H1 (cell line): ENCODE measurements around the gene PSMD5. TPM values are rescaled to one million over a fixed set of nuclear protein-coding genes. Genes with fewer than 3 reads are reported as not detected.

Source experiments
- CTCF ChIA-PET: fragments of 300-600 bp; sonication (Branson Sonifier 250); formaldehyde crosslinking; loops from one replicate; lab custom pipeline; 2021; ENCODE audit not compliant: partially characterized antibody; lab: Charles Lee
- POLR2A ChIA-PET: fragments of 300-600 bp; sonication (Branson Sonifier 250); formaldehyde crosslinking; loops from one replicate; lab custom pipeline; 2021; ENCODE audit warnings: inconsistent platforms; ENCODE audit not compliant: partially characterized antibody; lab: Charles Lee
- DNase-seq, 2 experiments: peaks; one replicate each; pipeline versions ENCODE4 v3.0.0 to v3.0.0-alpha.2; 2010 to 2022; ENCODE audit warnings: low spot score in 2 of 2, low read depth in 1 of 2, mixed read lengths in 1 of 2
- FAIRE-seq: peaks from 2 replicates; lab custom pipeline; 2011; peaks lifted over from hg19 to GRCh38; lab: Jason Lieb, UNC
- H2AFZ ChIP-seq: 2 replicates; pipeline ENCODE4 v1.8.1; 2012; ENCODE audit warnings: low read length, inconsistent platforms
- H2AK5ac ChIP-seq: 2 replicates; pipeline ENCODE4 v1.6.1; 2013; ENCODE audit warnings: low read depth, low read length
- H2BK120ac ChIP-seq: replicated peaks from 2 replicates; pipeline ENCODE3; 2013; ENCODE audit warnings: low read depth, low read length, inconsistent platforms
- H2BK12ac ChIP-seq: 2 replicates; pipeline ENCODE4 v1.6.1; 2013; ENCODE audit warnings: low read depth, low read length
- H2BK15ac ChIP-seq: 2 replicates; pipeline ENCODE4 v1.6.1; 2013; ENCODE audit warnings: low read length
- H2BK20ac ChIP-seq: 2 replicates; pipeline ENCODE4 v1.6.1; 2013; ENCODE audit warnings: low read length
- H2BK5ac ChIP-seq: 2 replicates; pipeline ENCODE4 v1.6.1; 2013; ENCODE audit warnings: low read depth, low read length
- H3K14ac ChIP-seq: 2 replicates; pipeline ENCODE4 v1.6.1; 2013; ENCODE audit warnings: inconsistent platforms; ENCODE audit not compliant: insufficient read length
- H3K18ac ChIP-seq: 2 replicates; pipeline ENCODE4 v1.6.1; 2013; ENCODE audit warnings: low read length; ENCODE audit errors: extremely low read depth
- H3K23ac ChIP-seq: 2 replicates; pipeline ENCODE4 v1.6.1; 2013; ENCODE audit warnings: inconsistent platforms; ENCODE audit not compliant: insufficient read length
- H3K23me2 ChIP-seq: 2 replicates; pipeline ENCODE4 v1.6.1; 2013; ENCODE audit warnings: low read depth, low read length
- H3K27ac ChIP-seq: 2 replicates; pipeline ENCODE4 v1.6.1; 2011; ENCODE audit warnings: low read depth, low read length, inconsistent platforms
- H3K27me3 ChIP-seq, 4 experiments: replicated peaks in 1 of 4; 1 replicate in 1 of 4; 2 replicates in 3 of 4; pipeline versions ENCODE4 v1.6.1 to v1.8.1; 2011 to 2013; ENCODE audit warnings: low read length in 3 of 4, mild to moderate bottlenecking in 3 of 4, inconsistent platforms in 2 of 4, mixed read lengths in 2 of 4, moderate library complexity in 1 of 4; ENCODE audit not compliant: control insufficient read depth in 3 of 4, insufficient read depth in 3 of 4; ENCODE audit errors: extremely low read depth in 1 of 4
- H3K36me3 ChIP-seq, 4 experiments: 2 replicates each; pipeline versions ENCODE4 v1.6.1 to v1.8.1; 2011 to 2013; ENCODE audit warnings: mild to moderate bottlenecking in 4 of 4, low read length in 3 of 4, moderate library complexity in 2 of 4, control low read depth in 1 of 4, inconsistent platforms in 1 of 4; ENCODE audit not compliant: insufficient read depth in 4 of 4, control insufficient read depth in 2 of 4
- H3K4ac ChIP-seq: replicated peaks from 2 replicates; pipeline ENCODE3; 2013; ENCODE audit warnings: low read length, low read depth, mixed read lengths, inconsistent platforms; ENCODE audit not compliant: insufficient read length
- H3K4me1 ChIP-seq, 4 experiments: replicated peaks in 1 of 4; 1 replicate in 1 of 4; 2 replicates in 3 of 4; pipeline versions ENCODE4 v1.6.1 to v1.8.1; 2011 to 2013; ENCODE audit warnings: low read length in 3 of 4, inconsistent platforms in 2 of 4, mixed read lengths in 1 of 4; ENCODE audit not compliant: insufficient read depth in 4 of 4, control insufficient read depth in 3 of 4
- H3K4me2 ChIP-seq, 2 experiments: 2 replicates each; pipeline versions ENCODE4 v1.6.1 to v1.8.1; 2011 to 2013; ENCODE audit warnings: low read depth in 2 of 2, low read length in 2 of 2, control low read depth in 1 of 2, inconsistent platforms in 1 of 2, mild to moderate bottlenecking in 1 of 2; ENCODE audit not compliant: insufficient read depth in 1 of 2
- H3K4me3 ChIP-seq, 4 experiments: fragments of 200-600, 300-600 bp in 1 of 4; sonication (generic), shearing (Covaris generic), sonication (Bioruptor Twin) in 1 of 4; 2 replicates each; pipeline versions ENCODE4 v1.5.1 to v1.8.1; 2011 to 2016; ENCODE audit warnings: low read length in 4 of 4, low read depth in 3 of 4, control low read depth in 2 of 4, inconsistent platforms in 2 of 4, mild to moderate bottlenecking in 2 of 4, mixed read lengths in 1 of 4, moderate library complexity in 1 of 4; ENCODE audit not compliant: insufficient read depth in 2 of 4; ENCODE audit errors: extremely low read depth in 1 of 4
- H3K56ac ChIP-seq: replicated peaks from 2 replicates; pipeline ENCODE3; 2013; ENCODE audit warnings: low read depth, mild to moderate bottlenecking, mixed read lengths, low read length, inconsistent platforms; ENCODE audit not compliant: insufficient read length
- H3K79me1 ChIP-seq: 2 replicates; pipeline ENCODE4 v1.6.1; 2013; ENCODE audit warnings: low read depth, low read length, control low read depth
- H3K79me2 ChIP-seq, 2 experiments: 2 replicates each; pipeline versions ENCODE4 v1.6.1 to v1.8.1; 2012 to 2013; ENCODE audit warnings: low read length in 2 of 2, mild to moderate bottlenecking in 2 of 2, inconsistent platforms in 1 of 2; ENCODE audit not compliant: insufficient read depth in 2 of 2, control insufficient read depth in 1 of 2
- H3K9ac ChIP-seq, 4 experiments: replicated peaks in 1 of 4; 1 replicate in 1 of 4; 2 replicates in 3 of 4; pipeline versions ENCODE4 v1.6.1 to v1.8.1; 2011 to 2013; ENCODE audit warnings: low read depth in 3 of 4, low read length in 3 of 4, control low read depth in 2 of 4, mild to moderate bottlenecking in 2 of 4, moderate library complexity in 2 of 4, inconsistent platforms in 1 of 4; ENCODE audit errors: extremely low read depth in 1 of 4
- H3K9me3 ChIP-seq, 2 experiments: 2 replicates each; pipeline versions ENCODE4 v1.6.1 to v1.8.1; 2012 to 2013; ENCODE audit warnings: mild to moderate bottlenecking in 2 of 2, moderate library complexity in 2 of 2, control low read depth in 1 of 2, inconsistent platforms in 1 of 2, low read depth in 1 of 2, low read length in 1 of 2, mixed read lengths in 1 of 2; ENCODE audit not compliant: insufficient read depth in 2 of 2
- H4K20me1 ChIP-seq, 2 experiments: replicated peaks in 1 of 2; 2 replicates each; pipeline versions ENCODE3 to v1.8.1; 2011 to 2013; ENCODE audit warnings: inconsistent platforms in 2 of 2, low read length in 2 of 2, mild to moderate bottlenecking in 1 of 2; ENCODE audit not compliant: insufficient read depth in 2 of 2, control insufficient read depth in 1 of 2
- H4K5ac ChIP-seq: 2 replicates; pipeline ENCODE4 v1.6.1; 2013; ENCODE audit warnings: low read length, low read depth, mixed read lengths, inconsistent platforms; ENCODE audit not compliant: insufficient read length
- H4K8ac ChIP-seq: 2 replicates; pipeline ENCODE4 v1.8.0; 2013; ENCODE audit warnings: mild to moderate bottlenecking, moderate library complexity, low read length, inconsistent platforms; ENCODE audit not compliant: insufficient read depth; ENCODE audit errors: extremely low read depth
- H4K91ac ChIP-seq: replicated peaks from 2 replicates; pipeline ENCODE3; 2013; ENCODE audit warnings: low read length, mixed read lengths, inconsistent platforms; ENCODE audit not compliant: insufficient read length
- CTCF ChIP-seq, 3 experiments: IDR thresholded peaks; 1 replicate in 2 of 3; 2 replicates in 1 of 3; pipeline versions ENCODE4 v1.5.1 to v1.6.1; 2011; ENCODE audit warnings: low read length in 3 of 3, mild to moderate bottlenecking in 3 of 3, inconsistent platforms in 2 of 3, low read depth in 1 of 3, moderate library complexity in 1 of 3; ENCODE audit not compliant: insufficient read depth in 1 of 3; ENCODE audit errors: control extremely low read depth in 1 of 3
- RAD21 ChIP-seq, 2 experiments: IDR thresholded peaks in 1 of 2; conservative IDR thresholded peaks in 1 of 2; 2 replicates each; pipeline ENCODE4 v1.6.1; 2011; ENCODE audit warnings: low read depth in 2 of 2, low read length in 2 of 2, improper control_type of control experiment in 1 of 2, inconsistent platforms in 1 of 2, mild to moderate bottlenecking in 1 of 2, moderate library complexity in 1 of 2
- RNF2 ChIP-seq: fragments of 200-900, 300-1000 bp; sonication (generic); IDR thresholded peaks from 2 replicates; pipeline ENCODE4 v1.7.1; 2016; ENCODE audit warnings: borderline replicate concordance, low read depth, mild to moderate bottlenecking, antibody characterized with exemption, low read length; ENCODE audit not compliant: poor library complexity, severe bottlenecking; ENCODE audit errors: missing control alignments
- WGBS, 2 experiments: shearing (Covaris generic) in 1 of 2; methylation state at CpG; one replicate each; pipeline versions ENCODE4 v1.1.6 to v1.1.7; 2013 to 2015; ENCODE audit warnings: low lambda C conversion rate in 2 of 2, mixed read lengths in 2 of 2, inconsistent platforms in 1 of 2, low coverage in 1 of 2, missing lambda C conversion rate in 1 of 2; ENCODE audit not compliant: insufficient replicate concordance in 2 of 2, insufficient coverage in 1 of 2, insufficient read length in 1 of 2; ENCODE audit errors: extremely low coverage in 1 of 2, missing lambda C conversion rate in 1 of 2; 5-methylcytosine and 5-hydroxymethylcytosine counted together
- polyA plus RNA-seq, 7 experiments: library from polyadenylated mRNA; depleted of rRNA in 3 of 7; stranded (reverse) in 5 of 7; unstranded in 2 of 7; fragments of >200 nt in 5 of 7; fragments of 200-250 nt in 2 of 7; gene quantifications; 1 replicate in 5 of 7; 2 replicates in 1 of 7; 4 replicates in 1 of 7; pipeline versions ENCODE4 v1.2.1 to v1.2.3, GENCODE V29; 2011 to 2013; ENCODE audit warnings: missing spikeins in 2 of 7, mixed read lengths in 2 of 7
- total RNA-seq: library from RNA; stranded (reverse); fragmentation: NEBNext Ultra II Directional; extraction: Animal tissue kit (Norgen Biotek cat#: 25700); gene quantifications from 2 replicates; pipeline ENCODE4 v1.2.1, GENCODE V29; 2021

Gene PSMD5
- total and polyA plus RNA-seq, 2 of the 8 experiments (the other 6 are each of a cell fraction or from before 2014, with no cell fraction given) = 19.2 to 30.5 TPM

- TF ChIP-seq RAD21 (IDR thresholded peaks at IDR 0.05 in 1 of 2, conservative IDR thresholded peaks at IDR 0.05 in 1 of 2; ENCODE audit: low read depth in 2 of 2, low read length in 2 of 2) = peak; percentile 63 to 70
- peak; percentile 55 to 72 (median 68) for TF ChIP-seq CTCF (IDR thresholded peaks at IDR 0.05; ENCODE audit: control extremely low read depth in 1 of 3, insufficient read depth in 1 of 3, low read depth in 1 of 3, low read length in 3 of 3)
- TF ChIP-seq RNF2 = no peak
- TF ChIP-seq, all 59 proteins: peak for 2
- no peak overlapping the region for H2BK15ac ChIP-seq
- H2BK5ac ChIP-seq = no peak overlapping the region
- no peaks in the 10 kb centered on the region for H3K79me1 ChIP-seq
- FAIRE-seq (no peak), DNase-seq (no peak)
- H3K9me3 ChIP-seq = no peaks in the 10 kb centered on the region
- no peak overlapping the region; the same call in 1 of the 2 replicates for H2BK12ac ChIP-seq
- H3K23ac ChIP-seq = no peak overlapping the region
- no peak overlapping the region for H4K8ac ChIP-seq
- no peaks in the 10 kb centered on the region for H3K23me2 ChIP-seq
- no peak overlapping the region for H3K18ac ChIP-seq
- H3K79me2 ChIP-seq = no peaks in the 10 kb centered on the region
- no peaks in the 10 kb centered on the region for H4K20me1 ChIP-seq
- H4K5ac ChIP-seq = no peak overlapping the region
- no peak overlapping the region for H3K4ac ChIP-seq
- no peak overlapping the region for H3K27ac ChIP-seq
- H3K27me3 ChIP-seq = no peaks in the 10 kb centered on the region
- ChIA-PET POLR2A (interaction anchor here (2.5 to 8.4 kb wide), 2 partner anchors 9 kb away, joined by 12 to 61 read pairs; no protein-coding TSS in a partner anchor), CTCF (interaction anchor here (0.6 to 10.5 kb wide), 22 partner anchors 9 to 135 kb away, joined by 3 to 108 read pairs (median 4); partner anchors contain the start of gene PSMD5)
- no peak overlapping the region for H3K56ac ChIP-seq
- H2BK20ac ChIP-seq = no peak overlapping the region
- H2AFZ ChIP-seq = no peak overlapping the region
- H3K36me3 ChIP-seq = peaks cover 0 to 16% (median 5%) of the 10 kb centered on the region in 4 experiments; a peak in 5 of 8 replicates
- H3K4me1 ChIP-seq = peaks cover 0 to 5% (median 3%) of the 10 kb centered on the region in 4 experiments; a peak in 6 of 7 replicates
- H3K4me2 ChIP-seq = no peak overlapping the region
- 88% methylated on average over 7 of the region's 7 CpGs; no CpG with 5 or more reads in 1 of the 2 experiments for WGBS, 2 experiments
- H3K14ac ChIP-seq = no peak overlapping the region
- H4K91ac ChIP-seq = no peak overlapping the region
- no peak overlapping the region for H2BK120ac ChIP-seq
- H3K9ac ChIP-seq = no peak overlapping the region
- H3K4me3 ChIP-seq = no peak overlapping the region
- H2AK5ac ChIP-seq = no peak overlapping the region
Observed at GRCh38 chr9:120863833-120864232, 21.1 kb upstream of the PSMD5 start.
